K562 (cell line): Measurements from ENCODE around the gene SGCG. TPM values are rescaled to one million over a fixed set of nuclear protein-coding genes. Genes with fewer than 3 reads are reported as not detected.

Experiments
- ATAC-seq: fragments of 200-7000 bp; cut with Tn5 transposase; 3 replicates; pipeline ENCODE4 v1.9.1; 2020; ENCODE audit warnings: moderate library complexity
- BruUV-seq: library from RNA; stranded (reverse); fragments of 400-500 nt; replicated peaks from 2 replicates; lab custom pipeline; 2021; lab: Mats Ljungman, UMichigan
- CTCF ChIA-PET: fragments of 300-600 bp; formaldehyde crosslinking; extraction: SDS; loops from one replicate; lab custom pipeline; 2021; ENCODE audit warnings: low intra/inter-chr PET ratio; lab: Yijun Ruan, JAX
- POLR2A ChIA-PET: fragments of 300-600, 350-650 bp; sonication (Branson Sonifier 250); formaldehyde crosslinking; extraction: SDS; loops from one replicate; lab custom pipeline; 2021; ENCODE audit warnings: antibody characterized with exemption, inconsistent platforms; lab: Yijun Ruan, JAX
- DNase-seq, 4 experiments: peaks; one replicate each; pipeline versions ENCODE4 v3.0.0 to v3.0.0-alpha.2; 2011 to 2018; ENCODE audit warnings: low spot score in 3 of 4, mixed read lengths in 3 of 4; ENCODE audit errors: extremely low read depth in 1 of 4
- FAIRE-seq: peaks from 2 replicates; lab custom pipeline; 2011; peaks lifted over from hg19 to GRCh38; lab: Jason Lieb, UNC
- H2AFZ ChIP-seq: 2 replicates; pipeline ENCODE4 v1.6.0; 2011; ENCODE audit warnings: low read depth, low read length, control low read depth, inconsistent platforms
- H3K27ac ChIP-seq: fragments of 200-600 bp; 3 replicates; pipeline ENCODE4 v1.8.0; 2011; ENCODE audit warnings: low read depth, mild to moderate bottlenecking, control low read depth, inconsistent platforms, low read length, moderate library complexity, mixed read lengths; ENCODE audit errors: extremely low read depth
- H3K27me3 ChIP-seq, 2 experiments: fragments of 300-600 bp in 1 of 2; 2 replicates in 1 of 2; 3 replicates in 1 of 2; pipeline versions ENCODE4 v1.6.0 to v1.8.0; 2011; ENCODE audit warnings: inconsistent platforms in 2 of 2, low read length in 2 of 2, mild to moderate bottlenecking in 1 of 2, mixed read lengths in 1 of 2, moderate library complexity in 1 of 2; ENCODE audit not compliant: control insufficient read depth in 2 of 2, insufficient read depth in 2 of 2
- H3K36me3 ChIP-seq: fragments of 300-600 bp; 3 replicates; pipeline ENCODE4 v1.8.0; 2011; ENCODE audit warnings: mild to moderate bottlenecking, low read length, inconsistent platforms; ENCODE audit not compliant: control insufficient read depth, insufficient read depth
- H3K4me1 ChIP-seq, 2 experiments: fragments of 200-600 bp in 1 of 2; replicated peaks in 1 of 2; 2 replicates in 1 of 2; 3 replicates in 1 of 2; pipeline versions ENCODE4 v1.5.1 to v1.8.0; 2011; ENCODE audit warnings: inconsistent platforms in 2 of 2, low read length in 2 of 2, mild to moderate bottlenecking in 1 of 2, mixed read lengths in 1 of 2, moderate library complexity in 1 of 2; ENCODE audit not compliant: control insufficient read depth in 2 of 2, insufficient read depth in 2 of 2
- H3K4me2 ChIP-seq: 2 replicates; pipeline ENCODE4 v1.6.1; 2011; ENCODE audit warnings: low read length, control low read depth, inconsistent platforms, mixed read lengths; ENCODE audit not compliant: insufficient read depth
- H3K4me3 ChIP-seq: fragments of 200-600 bp; sonication (generic), shearing (Covaris generic); 2 replicates; pipeline ENCODE4 v1.5.1; 2016; ENCODE audit warnings: control low read depth, inconsistent platforms
- H3K79me2 ChIP-seq: fragments of 200-600 bp; 3 replicates; pipeline ENCODE4 v1.8.0; 2011; ENCODE audit warnings: low read length, inconsistent platforms; ENCODE audit not compliant: control insufficient read depth, insufficient read depth
- H3K9ac ChIP-seq, 2 experiments: 2 replicates each; pipeline versions ENCODE4 v1.6.0 to v1.6.1; 2011; ENCODE audit warnings: low read depth in 2 of 2, low read length in 2 of 2, control low read depth in 1 of 2, inconsistent platforms in 1 of 2, mild to moderate bottlenecking in 1 of 2, mixed read lengths in 1 of 2; ENCODE audit not compliant: insufficient read depth in 1 of 2
- H3K9me1 ChIP-seq: one replicate; pipeline ENCODE4 v1.6.0; 2011; ENCODE audit warnings: inconsistent platforms, mild to moderate bottlenecking, low read length, moderate library complexity; ENCODE audit not compliant: control insufficient read depth, insufficient read depth
- H3K9me3 ChIP-seq: replicated peaks from 2 replicates; pipeline ENCODE4 v1.5.1; 2011; ENCODE audit warnings: low read depth, low read length, inconsistent platforms; ENCODE audit not compliant: control insufficient read depth, insufficient read depth
- H4K20me1 ChIP-seq: replicated peaks from 2 replicates; pipeline ENCODE4 v1.6.1; 2011; ENCODE audit warnings: low read length, inconsistent platforms, mixed read lengths; ENCODE audit not compliant: control insufficient read depth, insufficient read depth
- CBX5 ChIP-seq: IDR thresholded peaks from 2 replicates; pipeline ENCODE4 v1.6.1; 2014; ENCODE audit warnings: low read depth, borderline replicate concordance
- EWSR1 ChIP-seq: fragments of 450-650 bp; IDR thresholded peaks from 2 replicates; pipeline ENCODE4 v1.6.1; 2018; ENCODE audit warnings: borderline replicate concordance, mild to moderate bottlenecking, low read depth, moderate library complexity; ENCODE audit not compliant: partially characterized antibody
- HNRNPLL ChIP-seq: fragments of 200-400 bp; formaldehyde crosslinking; IDR thresholded peaks from 2 replicates; pipeline ENCODE4 v1.6.1; 2017; ENCODE audit warnings: low read length, low read depth, mild to moderate bottlenecking; ENCODE audit not compliant: poor library complexity, severe bottlenecking
- PTTG1 ChIP-seq: fragments of 450-650 bp; IDR thresholded peaks from 2 replicates; pipeline ENCODE4 v1.6.1; 2016; ENCODE audit warnings: low read depth, mild to moderate bottlenecking, missing genetic modification characterization, missing compliant biosample characterization
- SAP30 ChIP-seq: fragments of 200-600 bp; sonication (generic); IDR thresholded peaks from 2 replicates; pipeline ENCODE4 v1.6.1; 2012; ENCODE audit warnings: borderline replicate concordance, low read depth, mild to moderate bottlenecking, moderate library complexity, low read length, control low read depth, inconsistent platforms; ENCODE audit not compliant: insufficient read depth, poor library complexity, severe bottlenecking
- TRIM24 ChIP-seq, 2 experiments: fragments of 450-650 bp; IDR thresholded peaks; 2 replicates each; pipeline ENCODE4 v1.6.1; 2016
- ZNF507 ChIP-seq: conservative IDR thresholded peaks from 2 replicates; pipeline ENCODE4 v1.6.1; 2017; ENCODE audit warnings: missing genetic modification characterization, missing compliant biosample characterization
- ZNF707 ChIP-seq: fragments of 250-450 bp; sonication (Bioruptor Pico); conservative IDR thresholded peaks from 2 replicates; pipeline ENCODE4 v1.8.0; 2022; ENCODE audit warnings: inconsistent platforms, mild to moderate bottlenecking, moderate library complexity
- WGBS: fragments of 100-300 bp; shearing (Covaris generic); methylation state at CpG from one replicate; pipeline ENCODE4 v1.1.6; 2016; ENCODE audit warnings: low coverage, mixed read lengths; ENCODE audit not compliant: insufficient coverage; ENCODE audit errors: missing lambda C conversion rate; 5-methylcytosine and 5-hydroxymethylcytosine counted together
- in situ Hi-C: fragments of 300-500 bp; cut with MboI; formaldehyde crosslinking; loops from 4 replicates; pipeline ENCODE4 v1.15.0; 2018; ENCODE audit warnings: inconsistent platforms, mixed read lengths
- intact Hi-C: fragments of 100-400 bp; cut with micrococcal nuclease; formaldehyde crosslinking; loops from 2 replicates; pipeline ENCODE4 v1.14.2; 2022
- polyA plus RNA-seq, 8 experiments: library from polyadenylated mRNA; depleted of rRNA in 4 of 8; stranded (reverse) in 5 of 8; unstranded in 3 of 8; fragments of >200 nt; fragmentation: Nextera tagmentation in 2 of 8; fragmentation: Illumina TruSeq in 1 of 8; extraction: Ambion mirVana in 2 of 8; extraction: Trizol in 1 of 8; gene quantifications; 2 replicates each; pipeline versions ENCODE4 v1.2.1 to v1.2.3, GENCODE V29; 2011 to 2014; ENCODE audit warnings: inconsistent platforms in 1 of 8, missing spikeins in 1 of 8
- total RNA-seq, 7 experiments: library from RNA; depleted of rRNA in 6 of 7; stranded (reverse); fragments of >200 nt in 6 of 7; fragmentation: Illumina TruSeq in 2 of 7; extraction: Trizol in 2 of 7; gene quantifications; 2 replicates each; pipeline versions ENCODE4 v1.2.1 to v1.2.3, GENCODE V29; 2011 to 2021; ENCODE audit warnings: low replicate concordance in 1 of 7
- TF ChIP-seq, protein P1 (sequence below): fragments of 450-650 bp; IDR thresholded peaks from 2 replicates; pipeline ENCODE4 v1.6.1; 2016; ENCODE audit warnings: low read depth, mild to moderate bottlenecking, moderate library complexity
- TF ChIP-seq, protein P2 (sequence below): fragments of 450-650 bp; IDR thresholded peaks from 2 replicates; pipeline ENCODE4 v1.6.1; 2016
- TF ChIP-seq, protein P3 (sequence below): fragments of 250-450 bp; sonication (Bioruptor Pico); IDR thresholded peaks from 2 replicates; pipeline ENCODE4 v1.5.0; 2022; ENCODE audit warnings: mild to moderate bottlenecking
- TF ChIP-seq, protein P4 (sequence below): fragments of 250-450 bp; sonication (Bioruptor Pico); IDR thresholded peaks from 2 replicates; pipeline ENCODE4 v1.4.0; 2020; ENCODE audit warnings: mild to moderate bottlenecking

Gene SGCG
- total and polyA plus RNA-seq, 9 of the 15 experiments (the other 6 are each of a cell fraction or from before 2014, with no cell fraction given) = 0.04 to 0.44 (median 0.34) TPM

DNA sequence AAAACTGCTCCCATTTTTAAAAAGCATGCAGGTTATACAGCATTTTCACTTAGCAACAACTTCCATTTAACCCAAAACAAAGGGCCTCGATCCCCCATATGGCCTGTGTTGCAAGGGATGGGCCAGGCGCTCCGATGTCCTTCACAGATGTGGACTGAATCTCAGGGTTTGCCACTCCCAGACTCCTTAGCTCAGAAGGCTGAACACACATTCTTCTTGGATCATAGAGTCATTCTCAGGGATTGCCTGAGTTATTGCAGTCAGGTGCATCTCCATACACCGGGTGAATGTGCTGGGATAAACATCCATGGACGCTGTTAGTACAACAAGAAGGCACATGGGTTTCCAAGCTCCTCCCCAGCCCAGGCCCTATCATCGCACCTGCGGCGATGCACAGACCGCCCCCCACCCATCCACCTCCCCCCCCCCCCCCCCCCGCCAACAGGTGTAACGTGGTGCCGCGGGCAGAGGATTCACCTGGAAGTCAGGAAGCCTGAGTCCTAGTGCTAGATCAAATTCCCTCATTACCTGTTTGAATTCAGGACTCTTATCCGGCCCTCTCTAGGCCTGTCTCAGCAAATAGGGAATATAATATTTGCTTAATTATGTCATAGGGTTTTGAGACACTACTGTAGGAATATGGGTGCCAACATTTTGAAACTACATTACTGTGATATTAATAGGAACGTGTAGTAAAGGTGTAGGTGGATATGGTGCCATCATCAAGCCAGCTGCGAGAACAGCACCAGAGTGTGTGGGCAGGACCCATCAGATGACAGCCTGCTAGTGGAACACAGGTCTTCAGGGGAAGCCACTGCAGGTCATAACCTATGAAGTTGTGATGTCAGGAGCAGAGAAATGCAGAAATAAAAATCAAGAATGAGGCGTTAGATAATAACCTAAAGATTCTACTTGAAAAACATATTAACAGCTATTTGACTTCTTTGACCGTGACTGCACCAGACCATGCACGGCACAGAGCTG, 141.9 kb downstream of the SGCG start:
- in situ Hi-C loops = no loop called here
- ATAC-seq (no peak), FAIRE-seq (no peak), DNase-seq (no peak)
- H3K4me2 ChIP-seq = no peak overlapping the region
- ChIA-PET POLR2A (no interaction called here), CTCF (no interaction called here)
- H3K9me1 ChIP-seq = no peaks in the 10 kb centered on the region
- no peaks in the 10 kb centered on the region for H3K36me3 ChIP-seq
- no peaks in the 10 kb centered on the region for H4K20me1 ChIP-seq
- H3K27ac ChIP-seq = no peak overlapping the region
- 15% methylated on average over 10 of the region's 19 CpGs for WGBS
- H2AFZ ChIP-seq = no peak overlapping the region
- H3K27me3 ChIP-seq = no peaks in the 10 kb centered on the region
- no peaks in the 10 kb centered on the region for H3K9me3 ChIP-seq
- H3K9ac ChIP-seq = no peak overlapping the region
- H3K79me2 ChIP-seq = no peaks in the 10 kb centered on the region
- no peaks in the 10 kb centered on the region; a peak in 1 of 5 replicates for H3K4me1 ChIP-seq
- no peak overlapping the region for H3K4me3 ChIP-seq
- BruUV-seq = no TSS peak
- intact Hi-C loops = no loop called here
- TF ChIP-seq, protein P1, sequence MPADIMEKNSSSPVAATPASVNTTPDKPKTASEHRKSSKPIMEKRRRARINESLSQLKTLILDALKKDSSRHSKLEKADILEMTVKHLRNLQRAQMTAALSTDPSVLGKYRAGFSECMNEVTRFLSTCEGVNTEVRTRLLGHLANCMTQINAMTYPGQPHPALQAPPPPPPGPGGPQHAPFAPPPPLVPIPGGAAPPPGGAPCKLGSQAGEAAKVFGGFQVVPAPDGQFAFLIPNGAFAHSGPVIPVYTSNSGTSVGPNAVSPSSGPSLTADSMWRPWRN = no peak
- no peak for TF ChIP-seq TRIM24 (IDR thresholded peaks at IDR 0.05)
- TF ChIP-seq SAP30 = no peak
- TF ChIP-seq EWSR1 = no peak
- no peak for TF ChIP-seq PTTG1 (tag)
- no peak for TF ChIP-seq ZNF507 (tag)
- TF ChIP-seq HNRNPLL = no peak
- TF ChIP-seq, protein P2, sequence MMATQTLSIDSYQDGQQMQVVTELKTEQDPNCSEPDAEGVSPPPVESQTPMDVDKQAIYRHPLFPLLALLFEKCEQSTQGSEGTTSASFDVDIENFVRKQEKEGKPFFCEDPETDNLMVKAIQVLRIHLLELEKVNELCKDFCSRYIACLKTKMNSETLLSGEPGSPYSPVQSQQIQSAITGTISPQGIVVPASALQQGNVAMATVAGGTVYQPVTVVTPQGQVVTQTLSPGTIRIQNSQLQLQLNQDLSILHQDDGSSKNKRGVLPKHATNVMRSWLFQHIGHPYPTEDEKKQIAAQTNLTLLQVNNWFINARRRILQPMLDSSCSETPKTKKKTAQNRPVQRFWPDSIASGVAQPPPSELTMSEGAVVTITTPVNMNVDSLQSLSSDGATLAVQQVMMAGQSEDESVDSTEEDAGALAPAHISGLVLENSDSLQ = no peak
- TF ChIP-seq CBX5 = no peak
- TF ChIP-seq, protein P3, sequence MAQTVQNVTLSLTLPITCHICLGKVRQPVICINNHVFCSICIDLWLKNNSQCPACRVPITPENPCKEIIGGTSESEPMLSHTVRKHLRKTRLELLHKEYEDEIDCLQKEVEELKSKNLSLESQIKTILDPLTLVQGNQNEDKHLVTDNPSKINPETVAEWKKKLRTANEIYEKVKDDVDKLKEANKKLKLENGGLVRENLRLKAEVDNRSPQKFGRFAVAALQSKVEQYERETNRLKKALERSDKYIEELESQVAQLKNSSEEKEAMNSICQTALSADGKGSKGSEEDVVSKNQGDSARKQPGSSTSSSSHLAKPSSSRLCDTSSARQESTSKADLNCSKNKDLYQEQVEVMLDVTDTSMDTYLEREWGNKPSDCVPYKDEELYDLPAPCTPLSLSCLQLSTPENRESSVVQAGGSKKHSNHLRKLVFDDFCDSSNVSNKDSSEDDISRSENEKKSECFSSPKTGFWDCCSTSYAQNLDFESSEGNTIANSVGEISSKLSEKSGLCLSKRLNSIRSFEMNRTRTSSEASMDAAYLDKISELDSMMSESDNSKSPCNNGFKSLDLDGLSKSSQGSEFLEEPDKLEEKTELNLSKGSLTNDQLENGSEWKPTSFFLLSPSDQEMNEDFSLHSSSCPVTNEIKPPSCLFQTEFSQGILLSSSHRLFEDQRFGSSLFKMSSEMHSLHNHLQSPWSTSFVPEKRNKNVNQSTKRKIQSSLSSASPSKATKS (CRISPR knock-in tag) = no peak
- TF ChIP-seq, protein P4, sequence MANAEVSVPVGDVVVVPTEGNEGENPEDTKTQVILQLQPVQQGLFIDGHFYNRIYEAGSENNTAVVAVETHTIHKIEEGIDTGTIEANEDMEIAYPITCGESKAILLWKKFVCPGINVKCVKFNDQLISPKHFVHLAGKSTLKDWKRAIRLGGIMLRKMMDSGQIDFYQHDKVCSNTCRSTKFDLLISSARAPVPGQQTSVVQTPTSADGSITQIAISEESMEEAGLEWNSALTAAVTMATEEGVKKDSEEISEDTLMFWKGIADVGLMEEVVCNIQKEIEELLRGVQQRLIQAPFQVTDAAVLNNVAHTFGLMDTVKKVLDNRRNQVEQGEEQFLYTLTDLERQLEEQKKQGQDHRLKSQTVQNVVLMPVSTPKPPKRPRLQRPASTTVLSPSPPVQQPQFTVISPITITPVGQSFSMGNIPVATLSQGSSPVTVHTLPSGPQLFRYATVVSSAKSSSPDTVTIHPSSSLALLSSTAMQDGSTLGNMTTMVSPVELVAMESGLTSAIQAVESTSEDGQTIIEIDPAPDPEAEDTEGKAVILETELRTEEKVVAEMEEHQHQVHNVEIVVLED = no peak
- no peak for TF ChIP-seq ZNF707
